Measurements from ENCODE around the gene MKLN1. TPM values are rescaled to one million over a fixed set of nuclear protein-coding genes. Genes with fewer than 3 reads are reported as not detected.

Gene MKLN1
- polyA plus RNA-seq, 1 of the 3 experiments (the other 2 are of a cell fraction), result 11.0 TPM

- WGBS (ENCODE audit: low lambda C conversion rate), result 63% methylated on average over 1 of the region's 1 CpG
- peaks cover 25% of the 10 kb centered on the region for H3F3A ChIP-seq (replicated peaks; ENCODE audit: insufficient read depth)
- H3K4me2 ChIP-seq, result no peak overlapping the region
- peaks cover 79% of the 10 kb centered on the region for H3K79me2 ChIP-seq (ENCODE audit: insufficient read depth)
- H3K9me3 ChIP-seq, result no peaks in the 10 kb centered on the region
- TF ChIP-seq EP300 (IDR thresholded peaks at IDR 0.05; ENCODE audit: borderline replicate concordance in 1 of 2, low read depth in 1 of 2, low read length in 1 of 2) (no peak), RFX5 (IDR thresholded peaks at IDR 0.05; ENCODE audit: low read length) (no peak), TEAD4 (IDR thresholded peaks at IDR 0.05; ENCODE audit: borderline replicate concordance, insufficient read depth) (no peak), GATA2 (CRISPR knock-in tag; IDR thresholded peaks at IDR 0.05) (no peak), TCF12 (IDR thresholded peaks at IDR 0.05) (peak; percentile 31; the same call in 1 of the 2 replicates), JUND (IDR thresholded peaks at IDR 0.05) (peak; percentile 62), POLR2AphosphoS5 (IDR thresholded peaks at IDR 0.05; ENCODE audit: low read depth, low read length) (no peak), CHD2 (IDR thresholded peaks at IDR 0.05; ENCODE audit: low read length, partially characterized antibody) (no peak), USF2 (IDR thresholded peaks at IDR 0.05; ENCODE audit: borderline replicate concordance, low read depth, low read length) (no peak), RAD21 (IDR thresholded peaks at IDR 0.05; ENCODE audit: low read length) (no peak), PBX3 (IDR thresholded peaks at IDR 0.05) (peak; percentile 9; the same call in 1 of the 2 replicates), MEF2A (IDR thresholded peaks at IDR 0.05; ENCODE audit: borderline replicate concordance, low read depth) (no peak), ELF1 (IDR thresholded peaks at IDR 0.05) (no peak), SIN3A (IDR thresholded peaks at IDR 0.05; ENCODE audit: borderline replicate concordance, low read depth, low read length) (no peak), FOSL2 (IDR thresholded peaks at IDR 0.05; ENCODE audit: borderline replicate concordance, low read depth) (peak; percentile 63; the same call in 1 of the 2 replicates), ZBTB33 (IDR thresholded peaks at IDR 0.05; ENCODE audit: borderline replicate concordance, low read depth) (no peak), RCOR1 (IDR thresholded peaks at IDR 0.05; ENCODE audit: low read length) (no peak), EZH2phosphoT487 (IDR thresholded peaks at IDR 0.05; ENCODE audit: borderline replicate concordance, low read depth) (no peak)
- no peak overlapping the region for H2AFZ ChIP-seq (ENCODE audit: low read depth)
- no peak overlapping the region for H3K4me3 ChIP-seq (ENCODE audit: low read depth in 2 of 2, low read length in 1 of 2)
- H3K4me1 ChIP-seq (ENCODE audit: control insufficient read depth in 1 of 2, insufficient read depth in 2 of 2, low read depth in 1 of 2, low read length in 1 of 2), result peaks cover 11% of the 10 kb centered on the region in 2 experiments; a peak in 3 of 4 replicates
- no peaks in the 10 kb centered on the region for H3K27me3 ChIP-seq (ENCODE audit: insufficient read depth)
- no peaks in the 10 kb centered on the region for H3K9me2 ChIP-seq
- DNase-seq, result no peak
- peaks cover 5% of the 10 kb centered on the region; the same call in 1 of the 2 replicates for H4K20me1 ChIP-seq (ENCODE audit: insufficient read depth)
- peaks cover 18 to 35% of the 10 kb centered on the region in 2 experiments for H3K36me3 ChIP-seq (replicated peaks in 1 of 2; ENCODE audit: control insufficient read depth in 1 of 2, insufficient read depth in 2 of 2, low read length in 1 of 2)
- POLR2A ChIA-PET, result no interaction called here
- CTCF ChIA-PET, result interaction anchor here (1.2 to 2.3 kb wide), 4 partner anchors 10 to 341 kb away, joined by 3 to 5 read pairs (median 3); no protein-coding TSS in a partner anchor
- peak overlapping the region in 1 of 2 experiments; percentile 55; a peak in 2 of 4 replicates for H3K27ac ChIP-seq (ENCODE audit: low read depth in 2 of 2, low read length in 1 of 2)
- no peak overlapping the region for H3K9ac ChIP-seq
Measured at GRCh38 chr7:131381069-131381838, 53.6 kb downstream of the MKLN1 start.

All from SK-N-SH (cell line).